GM12878 (cell line): ENCODE data around the gene RAB15. TPM values are rescaled to one million over a fixed set of nuclear protein-coding genes. Genes with fewer than 3 reads are reported as not detected.

Experiments
- ATAC-seq: fragments of 200-7000 bp; cut with Tn5 transposase; 3 replicates; pipeline ENCODE4 v1.9.1; 2020; ENCODE audit warnings: mild to moderate bottlenecking, moderate library complexity
- BruUV-seq: library from RNA; stranded (reverse); fragments of 400-500 nt; replicated peaks from 2 replicates; lab custom pipeline; 2021; lab: Mats Ljungman, UMichigan
- CTCF ChIA-PET: fragments of 300-600 bp; sonication (Branson Sonifier 250); formaldehyde crosslinking; extraction: SDS; loops from one replicate; lab custom pipeline; 2021; ENCODE audit warnings: inconsistent platforms; lab: Yijun Ruan, JAX
- POLR2A ChIA-PET: fragments of 350-600 bp; formaldehyde crosslinking; extraction: SDS; loops from one replicate; lab custom pipeline; 2021; ENCODE audit warnings: inconsistent platforms; lab: Charles Lee
- RAD21 ChIA-PET: fragments of 300-600 bp; sonication (Branson Sonifier 250); formaldehyde crosslinking; loops from one replicate; lab custom pipeline; 2023; ENCODE audit warnings: antibody characterized with exemption; ENCODE audit not compliant: unreplicated experiment; lab: Charles Lee
- SMC1A ChIA-PET: fragments of 300-600 bp; sonication (Branson Sonifier 250); formaldehyde crosslinking; loops from one replicate; lab custom pipeline; 2023; ENCODE audit not compliant: unreplicated experiment, uncharacterized antibody; lab: Charles Lee
- DNase-seq: peaks from one replicate; pipeline ENCODE4 v3.0.0-alpha.2; 2011; ENCODE audit warnings: low read depth, low spot score
- FAIRE-seq: peaks from 3 replicates; lab custom pipeline; 2011; peaks lifted over from hg19 to GRCh38; lab: Jason Lieb, UNC
- H2AFZ ChIP-seq: 2 replicates; pipeline ENCODE4 v1.6.0; 2011; ENCODE audit warnings: low read depth, low read length, control low read depth; ENCODE audit not compliant: control insufficient read depth
- H3K27ac ChIP-seq: 2 replicates; pipeline ENCODE4 v1.5.1; 2011; ENCODE audit warnings: control low read depth; ENCODE audit not compliant: control insufficient read depth, insufficient read depth
- H3K27me3 ChIP-seq, 2 experiments: replicated peaks in 1 of 2; 2 replicates each; pipeline versions ENCODE4 v1.6.0 to v1.6.1; 2011; ENCODE audit warnings: low read length in 1 of 2; ENCODE audit not compliant: control insufficient read depth in 2 of 2, insufficient read depth in 2 of 2
- H3K36me3 ChIP-seq, 2 experiments: 2 replicates each; pipeline ENCODE4 v1.5.1; 2011; ENCODE audit warnings: low read length in 1 of 2; ENCODE audit not compliant: control insufficient read depth in 2 of 2, insufficient read depth in 2 of 2
- H3K4me1 ChIP-seq: 2 replicates; pipeline ENCODE4 v1.6.1; 2011; ENCODE audit warnings: mild to moderate bottlenecking, low read length, moderate library complexity, mixed read lengths; ENCODE audit not compliant: control insufficient read depth, insufficient read depth
- H3K4me2 ChIP-seq: 2 replicates; pipeline ENCODE4 v1.6.0; 2011; ENCODE audit warnings: control low read depth; ENCODE audit not compliant: control insufficient read depth, insufficient read depth
- H3K4me3 ChIP-seq: fragments of 200-600 bp; sonication (generic); 2 replicates; pipeline ENCODE4 v1.5.1; 2016
- H3K79me2 ChIP-seq: 2 replicates; pipeline ENCODE4 v1.6.0; 2011; ENCODE audit warnings: low read length; ENCODE audit not compliant: control insufficient read depth, insufficient read depth
- H3K9ac ChIP-seq: 2 replicates; pipeline ENCODE4 v1.8.0; 2011; ENCODE audit warnings: low read length, control low read depth, mixed read lengths; ENCODE audit not compliant: control insufficient read depth, insufficient read depth
- H3K9me3 ChIP-seq: replicated peaks from 3 replicates; pipeline ENCODE4 v1.5.1; 2011; ENCODE audit warnings: mild to moderate bottlenecking, low read length; ENCODE audit not compliant: control insufficient read depth, insufficient read depth
- H4K20me1 ChIP-seq: 2 replicates; pipeline ENCODE4 v1.6.0; 2011; ENCODE audit not compliant: control insufficient read depth, insufficient read depth
- BMI1 ChIP-seq: fragments of 450-650 bp; IDR thresholded peaks from 2 replicates; pipeline ENCODE4 v1.6.1; 2016; ENCODE audit warnings: mild to moderate bottlenecking, moderate library complexity, borderline replicate concordance
- CHD1 ChIP-seq: IDR thresholded peaks from 2 replicates; pipeline ENCODE4 v1.6.1; 2012; ENCODE audit warnings: low read depth, low read length, improper control_type of control experiment
- CREM ChIP-seq: IDR thresholded peaks from 2 replicates; pipeline ENCODE4 v1.6.1; 2014; ENCODE audit warnings: antibody characterized with exemption, low read depth
- KDM1A ChIP-seq: fragments of 200-600 bp; sonication (generic); IDR thresholded peaks from 2 replicates; pipeline ENCODE4 v1.6.1; 2016; ENCODE audit warnings: borderline replicate concordance
- MEF2A ChIP-seq: IDR thresholded peaks from 2 replicates; pipeline ENCODE4 v1.6.1; 2011; ENCODE audit warnings: low read depth, mild to moderate bottlenecking, low read length, moderate library complexity; ENCODE audit not compliant: insufficient read depth
- NFIC ChIP-seq: IDR thresholded peaks from 2 replicates; pipeline ENCODE4 v1.6.1; 2012; ENCODE audit warnings: low read depth, mild to moderate bottlenecking, inconsistent platforms, low read length, moderate library complexity
- NFXL1 ChIP-seq: fragments of 450-650 bp; IDR thresholded peaks from 2 replicates; pipeline ENCODE4 v1.6.1; 2017; ENCODE audit warnings: antibody characterized with exemption, mild to moderate bottlenecking, borderline replicate concordance
- NRF1 ChIP-seq: conservative IDR thresholded peaks from 2 replicates; pipeline ENCODE4 v1.6.1; 2011; ENCODE audit warnings: mild to moderate bottlenecking, low read depth, low read length, improper control_type of control experiment
- POLR2A ChIP-seq: IDR thresholded peaks from 2 replicates; pipeline ENCODE4 v1.6.1; 2011; ENCODE audit warnings: low read depth, mild to moderate bottlenecking, low read length
- RB1 ChIP-seq: fragments of 450-650 bp; formaldehyde crosslinking; IDR thresholded peaks from 2 replicates; pipeline ENCODE4 v1.6.1; 2017; ENCODE audit warnings: mild to moderate bottlenecking, borderline replicate concordance
- RFX5 ChIP-seq: IDR thresholded peaks from 2 replicates; pipeline ENCODE4 v1.6.1; 2011; ENCODE audit warnings: low read depth, low read length, improper control_type of control experiment
- RUNX3 ChIP-seq: IDR thresholded peaks from 2 replicates; pipeline ENCODE4 v1.6.1; 2012; ENCODE audit warnings: low read length, inconsistent platforms
- SIX5 ChIP-seq: IDR thresholded peaks from 2 replicates; pipeline ENCODE4 v1.6.1; 2011; ENCODE audit warnings: mild to moderate bottlenecking, low read depth, low read length, moderate library complexity; ENCODE audit not compliant: severe bottlenecking
- STAT1 ChIP-seq: fragments of 450-650 bp; conservative IDR thresholded peaks from 2 replicates; pipeline ENCODE4 v1.6.1; 2014; ENCODE audit warnings: antibody characterized with exemption, mild to moderate bottlenecking
- STAT3 ChIP-seq: IDR thresholded peaks from 2 replicates; pipeline ENCODE4 v1.6.1; 2011; ENCODE audit warnings: low read depth, low read length, improper control_type of control experiment
- TARDBP ChIP-seq: IDR thresholded peaks from 2 replicates; pipeline ENCODE4 v1.6.1; 2016; ENCODE audit warnings: borderline replicate concordance
- ZSCAN29 ChIP-seq: fragments of 450-650 bp; IDR thresholded peaks from 2 replicates; pipeline ENCODE4 v1.6.1; 2017; ENCODE audit warnings: mild to moderate bottlenecking, moderate library complexity
- WGBS: methylation state at CpG from one replicate; pipeline ENCODE4 v1.1.6; 2016; ENCODE audit warnings: low lambda C conversion rate; ENCODE audit not compliant: insufficient replicate concordance, insufficient coverage; ENCODE audit errors: missing lambda C conversion rate; 5-methylcytosine and 5-hydroxymethylcytosine counted together
- in situ Hi-C: fragments of 300-500 bp; cut with MboI; formaldehyde crosslinking; loops from 9 replicates; pipeline ENCODE4 v1.14.3; 2018; ENCODE audit warnings: mixed read lengths
- intact Hi-C: fragments of 100-400 bp; cut with micrococcal nuclease; formaldehyde crosslinking; loops from one replicate; pipeline ENCODE4 v1.14.2; 2022; ENCODE audit not compliant: unreplicated experiment
- polyA plus RNA-seq, 11 experiments: library from polyadenylated mRNA; depleted of rRNA in 4 of 11; unstranded in 6 of 11; stranded (reverse) in 5 of 11; fragments of >200 nt; fragmentation: Nextera tagmentation in 4 of 11; fragmentation: Illumina TruSeq in 1 of 11; extraction: Ambion mirVana in 4 of 11; extraction: Trizol in 1 of 11; gene quantifications; 1 replicate in 1 of 11; 2 replicates in 10 of 11; pipeline versions ENCODE4 v1.2.1 to v1.2.3, GENCODE V29; 2011 to 2016; ENCODE audit warnings: inconsistent platforms in 2 of 11, missing spikeins in 2 of 11, low read depth in 1 of 11
- total RNA-seq, 4 experiments: library from RNA; depleted of rRNA in 3 of 4; stranded (reverse); fragments of >200 nt in 3 of 4; fragmentation: Illumina TruSeq in 1 of 4; extraction: Trizol in 1 of 4; gene quantifications; 2 replicates each; pipeline versions ENCODE4 v1.2.1 to v1.2.3, GENCODE V29; 2013 to 2021
- TF ChIP-seq, protein P1 (sequence below): fragments of 450-650 bp; IDR thresholded peaks from 2 replicates; pipeline ENCODE4 v1.6.1; 2016; ENCODE audit warnings: mild to moderate bottlenecking
- TF ChIP-seq, protein P2 (sequence below): IDR thresholded peaks from 2 replicates; pipeline ENCODE4 v1.6.1; 2011; ENCODE audit warnings: borderline replicate concordance, low read depth, mild to moderate bottlenecking, moderate library complexity, low read length; ENCODE audit not compliant: insufficient read depth, poor library complexity, severe bottlenecking
- TF ChIP-seq, protein P3 (sequence below): IDR thresholded peaks from 2 replicates; pipeline ENCODE4 v1.6.1; 2012; ENCODE audit warnings: low read length, inconsistent platforms
- TF ChIP-seq, protein P4 (sequence below): IDR thresholded peaks from 2 replicates; pipeline ENCODE4 v1.6.1; 2012; ENCODE audit warnings: low read depth, low read length, improper control_type of control experiment

Gene RAB15
- total and polyA plus RNA-seq, 10 of the 15 experiments (the other 5 are each of a cell fraction or from before 2014, with no cell fraction given), result 0.32 to 3.9 (median 2.1) TPM

DNA sequence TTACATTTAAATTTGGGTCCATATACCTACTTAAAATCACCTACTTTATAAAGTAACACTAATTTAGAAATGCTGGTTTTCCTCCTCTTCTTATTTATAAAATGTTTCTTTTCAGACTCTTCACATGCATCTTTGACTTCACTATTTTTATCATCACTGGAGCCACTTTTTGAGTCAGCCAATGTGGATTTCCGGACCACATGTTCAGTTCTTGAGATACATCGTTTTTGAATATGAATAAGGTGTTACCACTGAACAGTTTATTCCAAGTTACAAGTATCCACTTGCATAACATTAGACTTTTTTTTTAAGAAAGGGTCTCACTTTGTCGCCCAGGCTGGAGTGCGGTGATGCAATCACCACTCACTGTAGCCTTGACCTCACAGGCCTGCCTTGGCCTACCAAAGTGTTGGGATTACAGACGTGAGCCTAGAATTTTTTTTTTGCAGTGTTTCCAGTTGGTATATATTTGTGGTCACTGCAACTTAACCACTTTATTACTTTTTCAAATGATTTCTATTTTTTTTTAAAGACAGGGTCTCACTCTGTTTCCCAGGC, 20.3 kb upstream of the RAB15 start:
- ChIA-PET SMC1A (interaction anchor here (0.9 to 2.2 kb wide), 2 partner anchors 10 to 27 kb away, joined by 3 to 6 read pairs; no protein-coding TSS in a partner anchor), CTCF (interaction anchor here (0.8 to 9.5 kb wide), 4 partner anchors 8 to 169 kb away, joined by 3 to 109 read pairs (median 4); no protein-coding TSS in a partner anchor), POLR2A (interaction anchor here (0.5 to 1.0 kb wide), 2 partner anchors 10 to 1506 kb away, joined by 3 read pairs; no protein-coding TSS in a partner anchor), RAD21 (interaction anchor here (0.6 to 1.5 kb wide), 2 partner anchors 107 to 419 kb away, joined by 3 read pairs; no protein-coding TSS in a partner anchor)
- no peaks in the 10 kb centered on the region for H4K20me1 ChIP-seq
- peak overlapping the region; percentile 12; the same call in 1 of the 2 replicates for H3K4me3 ChIP-seq
- H3K79me2 ChIP-seq, result peaks cover 73% of the 10 kb centered on the region
- FAIRE-seq (no peak), DNase-seq (no peak), ATAC-seq (peak; percentile 19; the same call in 1 of the 3 replicates)
- no peaks in the 10 kb centered on the region for H3K36me3 ChIP-seq
- intact Hi-C loops, result no loop called here
- BruUV-seq, result no TSS peak
- H2AFZ ChIP-seq, result no peak overlapping the region
- 2% methylated on average over 5 of the region's 5 CpGs for WGBS
- in situ Hi-C loops, result no loop called here
- no peaks in the 10 kb centered on the region for H3K27me3 ChIP-seq
- H3K4me2 ChIP-seq, result peak overlapping the region; percentile 78
- peak overlapping the region; percentile 60 for H3K27ac ChIP-seq
- H3K9me3 ChIP-seq, result no peaks in the 10 kb centered on the region; the same call in 2 of the 3 replicates
- H3K4me1 ChIP-seq, result peaks cover 34% of the 10 kb centered on the region
- H3K9ac ChIP-seq, result no peak overlapping the region
- TF ChIP-seq RB1 (no peak), RFX5 (no peak), POLR2A (no peak), RUNX3 (peak; percentile 82), ZSCAN29 (no peak), NFXL1 (no peak), TARDBP (no peak), KDM1A (no peak), NFIC (peak; percentile 72), CREM (peak; percentile 52; the same call in 1 of the 2 replicates), MEF2A (peak; percentile 84; the same call in 1 of the 2 replicates), STAT3 (no peak), SIX5 (no peak), STAT1 (no peak), CHD1 (no peak), NRF1 (no peak), BMI1 (no peak)
- TF ChIP-seq, protein P1, sequence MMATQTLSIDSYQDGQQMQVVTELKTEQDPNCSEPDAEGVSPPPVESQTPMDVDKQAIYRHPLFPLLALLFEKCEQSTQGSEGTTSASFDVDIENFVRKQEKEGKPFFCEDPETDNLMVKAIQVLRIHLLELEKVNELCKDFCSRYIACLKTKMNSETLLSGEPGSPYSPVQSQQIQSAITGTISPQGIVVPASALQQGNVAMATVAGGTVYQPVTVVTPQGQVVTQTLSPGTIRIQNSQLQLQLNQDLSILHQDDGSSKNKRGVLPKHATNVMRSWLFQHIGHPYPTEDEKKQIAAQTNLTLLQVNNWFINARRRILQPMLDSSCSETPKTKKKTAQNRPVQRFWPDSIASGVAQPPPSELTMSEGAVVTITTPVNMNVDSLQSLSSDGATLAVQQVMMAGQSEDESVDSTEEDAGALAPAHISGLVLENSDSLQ, result no peak
- TF ChIP-seq, protein P2, sequence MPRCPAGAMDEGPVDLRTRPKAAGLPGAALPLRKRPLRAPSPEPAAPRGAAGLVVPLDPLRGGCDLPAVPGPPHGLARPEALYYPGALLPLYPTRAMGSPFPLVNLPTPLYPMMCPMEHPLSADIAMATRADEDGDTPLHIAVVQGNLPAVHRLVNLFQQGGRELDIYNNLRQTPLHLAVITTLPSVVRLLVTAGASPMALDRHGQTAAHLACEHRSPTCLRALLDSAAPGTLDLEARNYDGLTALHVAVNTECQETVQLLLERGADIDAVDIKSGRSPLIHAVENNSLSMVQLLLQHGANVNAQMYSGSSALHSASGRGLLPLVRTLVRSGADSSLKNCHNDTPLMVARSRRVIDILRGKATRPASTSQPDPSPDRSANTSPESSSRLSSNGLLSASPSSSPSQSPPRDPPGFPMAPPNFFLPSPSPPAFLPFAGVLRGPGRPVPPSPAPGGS, result no peak
- TF ChIP-seq, protein P3, sequence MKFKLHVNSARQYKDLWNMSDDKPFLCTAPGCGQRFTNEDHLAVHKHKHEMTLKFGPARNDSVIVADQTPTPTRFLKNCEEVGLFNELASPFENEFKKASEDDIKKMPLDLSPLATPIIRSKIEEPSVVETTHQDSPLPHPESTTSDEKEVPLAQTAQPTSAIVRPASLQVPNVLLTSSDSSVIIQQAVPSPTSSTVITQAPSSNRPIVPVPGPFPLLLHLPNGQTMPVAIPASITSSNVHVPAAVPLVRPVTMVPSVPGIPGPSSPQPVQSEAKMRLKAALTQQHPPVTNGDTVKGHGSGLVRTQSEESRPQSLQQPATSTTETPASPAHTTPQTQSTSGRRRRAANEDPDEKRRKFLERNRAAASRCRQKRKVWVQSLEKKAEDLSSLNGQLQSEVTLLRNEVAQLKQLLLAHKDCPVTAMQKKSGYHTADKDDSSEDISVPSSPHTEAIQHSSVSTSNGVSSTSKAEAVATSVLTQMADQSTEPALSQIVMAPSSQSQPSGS, result peak; percentile 45; the same call in 1 of the 2 replicates
- TF ChIP-seq, protein P4, sequence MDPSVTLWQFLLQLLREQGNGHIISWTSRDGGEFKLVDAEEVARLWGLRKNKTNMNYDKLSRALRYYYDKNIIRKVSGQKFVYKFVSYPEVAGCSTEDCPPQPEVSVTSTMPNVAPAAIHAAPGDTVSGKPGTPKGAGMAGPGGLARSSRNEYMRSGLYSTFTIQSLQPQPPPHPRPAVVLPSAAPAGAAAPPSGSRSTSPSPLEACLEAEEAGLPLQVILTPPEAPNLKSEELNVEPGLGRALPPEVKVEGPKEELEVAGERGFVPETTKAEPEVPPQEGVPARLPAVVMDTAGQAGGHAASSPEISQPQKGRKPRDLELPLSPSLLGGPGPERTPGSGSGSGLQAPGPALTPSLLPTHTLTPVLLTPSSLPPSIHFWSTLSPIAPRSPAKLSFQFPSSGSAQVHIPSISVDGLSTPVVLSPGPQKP, result no peak
